GM12873 (cell line): ENCODE measurements around the gene ABCA3.

Experiments
- TF ChIP-seq, protein P1 (sequence below): IDR thresholded peaks from 2 replicates; pipeline ENCODE4 v1.5.1; 2012; ENCODE audit warnings: low read depth, mild to moderate bottlenecking, moderate library complexity, low read length, control low read depth; ENCODE audit not compliant: insufficient read depth; ENCODE audit errors: missing control alignments

ABCA3 gene

DNA sequence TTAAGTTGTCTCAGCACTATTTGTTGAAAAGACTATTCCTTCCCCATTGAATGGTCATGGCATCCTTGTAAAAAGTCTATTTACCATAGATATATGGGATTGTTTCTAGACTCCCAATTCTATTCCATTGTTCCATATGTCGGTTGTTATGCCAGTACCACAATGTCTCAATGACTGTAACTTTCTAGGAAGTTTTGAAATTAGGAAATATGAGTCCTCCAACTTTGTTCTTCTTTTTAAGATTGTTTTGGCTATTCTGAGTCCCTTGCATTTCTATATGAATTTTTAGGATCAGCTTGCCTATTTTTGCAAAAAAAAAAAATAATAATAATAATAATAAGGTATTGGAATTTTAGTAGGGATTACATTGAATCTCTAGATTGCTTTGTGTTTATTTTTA is 43.0 kb upstream of the ABCA3 start:
- TF ChIP-seq, protein P1, sequence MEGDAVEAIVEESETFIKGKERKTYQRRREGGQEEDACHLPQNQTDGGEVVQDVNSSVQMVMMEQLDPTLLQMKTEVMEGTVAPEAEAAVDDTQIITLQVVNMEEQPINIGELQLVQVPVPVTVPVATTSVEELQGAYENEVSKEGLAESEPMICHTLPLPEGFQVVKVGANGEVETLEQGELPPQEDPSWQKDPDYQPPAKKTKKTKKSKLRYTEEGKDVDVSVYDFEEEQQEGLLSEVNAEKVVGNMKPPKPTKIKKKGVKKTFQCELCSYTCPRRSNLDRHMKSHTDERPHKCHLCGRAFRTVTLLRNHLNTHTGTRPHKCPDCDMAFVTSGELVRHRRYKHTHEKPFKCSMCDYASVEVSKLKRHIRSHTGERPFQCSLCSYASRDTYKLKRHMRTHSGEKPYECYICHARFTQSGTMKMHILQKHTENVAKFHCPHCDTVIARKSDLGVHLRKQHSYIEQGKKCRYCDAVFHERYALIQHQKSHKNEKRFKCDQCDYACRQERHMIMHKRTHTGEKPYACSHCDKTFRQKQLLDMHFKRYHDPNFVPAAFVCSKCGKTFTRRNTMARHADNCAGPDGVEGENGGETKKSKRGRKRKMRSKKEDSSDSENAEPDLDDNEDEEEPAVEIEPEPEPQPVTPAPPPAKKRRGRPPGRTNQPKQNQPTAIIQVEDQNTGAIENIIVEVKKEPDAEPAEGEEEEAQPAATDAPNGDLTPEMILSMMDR = no peak

DNA sequence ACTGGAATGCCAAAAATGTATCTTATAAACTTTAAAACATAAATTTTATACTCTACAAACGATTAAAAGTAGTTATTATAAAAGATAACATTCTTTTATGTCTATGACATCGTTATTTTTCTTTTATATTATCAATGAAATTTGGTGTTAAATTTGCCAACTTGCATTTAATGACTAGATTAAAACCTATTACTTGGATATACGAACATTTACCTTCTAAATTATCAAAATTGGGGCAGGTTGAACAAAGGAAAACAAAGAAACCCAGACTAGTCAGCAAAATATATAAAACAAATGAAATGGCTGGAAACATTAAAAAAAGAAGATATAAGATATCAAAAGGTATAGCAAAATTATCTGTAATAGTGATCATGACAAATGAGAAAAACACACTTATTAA is 34.1 kb upstream of the ABCA3 start:
- TF ChIP-seq, protein P1 = no peak

DNA sequence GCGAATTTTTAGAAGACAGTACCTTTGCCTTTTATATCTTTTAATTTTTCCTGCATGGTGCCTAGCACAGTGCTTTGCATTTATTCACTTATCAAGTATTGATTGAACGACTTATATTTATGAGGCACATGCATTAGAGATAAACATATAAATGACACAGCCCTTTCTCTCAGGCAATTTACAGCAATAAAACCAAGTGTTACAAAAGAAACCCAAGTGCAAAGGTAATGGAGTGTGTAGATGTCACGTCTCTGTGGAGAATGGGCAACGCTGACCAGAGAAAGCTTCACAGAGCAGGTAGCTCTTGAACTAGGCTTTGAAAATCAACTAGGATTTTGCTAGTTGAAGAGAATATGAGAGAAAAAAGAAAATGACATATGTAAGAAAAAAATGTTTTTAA is 32.6 kb upstream of the ABCA3 start:
- TF ChIP-seq, protein P1 = no peak

DNA sequence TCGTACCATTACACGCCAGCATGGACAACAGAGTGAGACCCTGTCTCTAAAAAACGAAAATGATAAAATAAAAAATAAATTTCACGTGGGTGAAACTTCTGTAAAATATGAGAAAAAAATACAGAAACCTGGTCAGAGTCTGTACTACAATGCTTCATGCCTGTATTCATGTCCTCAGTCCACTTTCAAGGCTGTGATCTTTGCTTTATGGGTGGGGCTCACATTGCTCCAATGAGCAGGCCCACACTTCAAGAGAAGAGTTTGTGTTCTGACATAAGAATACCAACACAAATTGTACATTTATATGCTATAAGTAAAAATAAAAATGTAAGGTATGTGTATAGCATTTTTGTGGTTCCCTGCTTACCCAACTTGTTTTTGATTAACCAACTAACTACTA is 32.2 kb upstream of the ABCA3 start:
- TF ChIP-seq, protein P1 = no peak

DNA sequence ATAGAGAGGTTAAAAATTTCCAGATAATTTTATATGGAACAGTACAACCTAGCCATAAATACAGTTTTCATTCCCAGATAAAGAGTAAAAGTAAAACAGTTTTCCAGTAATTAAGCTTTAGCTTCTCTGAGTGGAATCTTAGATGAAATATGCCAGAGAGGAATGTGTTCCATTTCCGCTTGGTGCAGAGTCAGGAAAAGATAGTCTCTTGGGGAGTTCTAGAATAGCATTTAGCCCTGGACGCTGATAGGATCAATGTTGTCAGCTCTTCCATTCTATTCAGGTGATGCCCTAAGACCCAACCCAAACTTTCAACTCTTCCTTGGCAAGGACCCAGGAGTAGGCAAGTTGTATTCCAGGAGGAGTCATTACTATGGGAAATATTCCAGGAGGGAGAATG is 30.9 kb upstream of the ABCA3 start:
- TF ChIP-seq, protein P1 = no peak

DNA sequence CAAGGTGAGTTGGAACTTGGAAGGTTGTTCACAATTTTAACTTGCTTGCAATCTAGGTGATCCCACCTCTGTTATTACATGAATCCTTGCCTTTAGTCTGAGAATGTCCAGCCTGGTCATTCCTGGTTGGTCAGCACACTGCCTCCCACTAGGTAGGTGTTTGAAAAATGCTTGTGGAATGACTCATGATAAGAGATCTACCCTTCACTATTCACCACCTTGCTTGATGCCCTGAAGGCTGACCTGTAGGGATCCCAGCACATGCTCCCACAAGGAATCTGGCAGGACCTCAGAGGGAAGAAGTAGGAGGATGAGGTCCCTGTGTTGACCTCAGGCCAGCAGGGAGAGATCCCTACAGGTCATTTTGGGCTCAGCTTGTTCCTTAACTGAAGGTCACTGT is 30.2 kb upstream of the ABCA3 start:
- TF ChIP-seq, protein P1 = no peak

DNA sequence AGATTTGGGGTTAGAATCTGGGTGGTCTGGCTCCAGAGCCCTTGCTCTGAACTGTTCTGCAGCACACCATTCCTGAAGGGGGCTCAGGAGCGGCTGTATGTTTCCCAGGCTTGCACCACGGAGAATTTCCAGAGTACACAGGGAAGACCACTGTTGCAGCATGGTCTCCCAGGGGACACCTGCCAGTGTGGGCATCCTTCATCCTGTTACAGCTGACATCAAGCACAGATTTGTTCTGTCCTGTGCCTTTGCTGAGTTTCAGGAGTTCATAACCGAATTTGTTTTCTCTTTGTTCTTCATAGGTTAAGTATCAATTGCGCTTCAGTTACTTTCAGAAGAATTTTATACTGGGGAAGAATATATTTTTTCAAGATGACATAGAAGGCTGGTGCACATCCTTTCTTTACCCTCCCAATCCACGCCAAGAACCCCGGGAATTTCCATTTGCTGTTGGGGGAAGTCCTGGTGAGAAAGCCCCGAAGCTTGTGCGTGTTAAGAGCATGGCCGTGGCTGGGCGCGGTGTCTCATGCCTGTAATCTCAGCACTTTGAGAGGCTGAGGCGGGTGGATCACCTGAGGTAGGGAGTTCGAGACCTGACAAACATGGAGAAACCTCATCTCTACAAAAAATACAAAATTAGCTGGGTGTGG is 26.3 kb upstream of the ABCA3 start:
- TF ChIP-seq, protein P1 = no peak
